ENCODE measurements around the gene POMT1. TPM values are rescaled to one million over a fixed set of nuclear protein-coding genes. Genes with fewer than 3 reads are reported as not detected.

POMT1 gene
- total RNA-seq, 1 donor from 2014 or later, result 40.0 TPM

- no peak for DNase-seq (ENCODE audit: extremely low read depth, low read depth, low spot score)
Measured at GRCh38 chr9:131476777-131477345, 25.9 kb upstream of the POMT1 start.

- DNase-seq (ENCODE audit: extremely low read depth, low read depth, low spot score), result no peak
Measured at GRCh38 chr9:131477367-131477766, 25.4 kb upstream of the POMT1 start.

GRCh38 chr9:131477816-131478419 lies 24.8 kb upstream of the POMT1 start:
- no peak for DNase-seq (ENCODE audit: extremely low read depth, low read depth, low spot score)

- DNase-seq (ENCODE audit: extremely low read depth, low read depth, low spot score), result no peak
Measured at GRCh38 chr9:131478421-131478868, 24.3 kb upstream of the POMT1 start.

- DNase-seq (ENCODE audit: extremely low read depth, low read depth, low spot score), result no peak
Measured at GRCh38 chr9:131478911-131479310, 23.8 kb upstream of the POMT1 start.

GRCh38 chr9:131480258-131480657 lies 22.5 kb upstream of the POMT1 start:
- no peak for DNase-seq (ENCODE audit: extremely low read depth, low read depth, low spot score)

GRCh38 chr9:131481441-131482342 lies 21.0 kb upstream of the POMT1 start:
- no peak for DNase-seq (ENCODE audit: extremely low read depth, low read depth, low spot score)

- DNase-seq (ENCODE audit: extremely low read depth, low read depth, low spot score), result no peak
Measured at GRCh38 chr9:131482343-131483006, 20.2 kb upstream of the POMT1 start.

- no peak for DNase-seq (ENCODE audit: extremely low read depth, low read depth, low spot score)
Measured at GRCh38 chr9:131483319-131484050, 19.2 kb upstream of the POMT1 start.

GRCh38 chr9:131484051-131484445 lies 18.7 kb upstream of the POMT1 start:
- no peak for DNase-seq (ENCODE audit: extremely low read depth, low read depth, low spot score)

- no peak for DNase-seq (ENCODE audit: extremely low read depth, low read depth, low spot score)
Measured at GRCh38 chr9:131484560-131485185, 18.0 kb upstream of the POMT1 start.

- DNase-seq (ENCODE audit: extremely low read depth, low read depth, low spot score), result no peak
Measured at GRCh38 chr9:131485206-131485605, 17.5 kb upstream of the POMT1 start.

GRCh38 chr9:131485728-131486422 lies 16.8 kb upstream of the POMT1 start:
- no peak for DNase-seq (ENCODE audit: extremely low read depth, low read depth, low spot score)

- DNase-seq (ENCODE audit: extremely low read depth, low read depth, low spot score), result no peak
Measured at GRCh38 chr9:131487001-131487400, 15.7 kb upstream of the POMT1 start.

GRCh38 chr9:131487621-131488031 lies 15.1 kb upstream of the POMT1 start:
- DNase-seq (ENCODE audit: extremely low read depth, low read depth, low spot score), result no peak

- no peak for DNase-seq (ENCODE audit: extremely low read depth, low read depth, low spot score)
Measured at GRCh38 chr9:131490514-131490913, 12.2 kb upstream of the POMT1 start.

GRCh38 chr9:131491001-131491710 lies 11.6 kb upstream of the POMT1 start:
- DNase-seq (ENCODE audit: extremely low read depth, low read depth, low spot score), result no peak

- DNase-seq (ENCODE audit: extremely low read depth, low read depth, low spot score), result no peak
Measured at GRCh38 chr9:131492070-131492469, 10.6 kb upstream of the POMT1 start.

Measured in glomerular endothelial cell (primary cell).